NCI-H526 treated with DMSO at 0.1 percent for 48 hours (cell line): ENCODE data around the gene RPP25L.
"Not testable (repeated sequence)": the region's sequence is repeated elsewhere in the genome, so short reads cannot be mapped to it uniquely, and the experiment has no call there.

ENCODE experiments used
- DNase-seq: peaks from one replicate; lab custom pipeline; 2025; lab: John Stamatoyannopoulos, UW

The RPP25L gene

GRCh38 chr9:34611811-34612787, at the start of gene RPP25L:
Gene RPP25L (minus strand): TSS chr9:34612097. CDS start chr9:34611296, 801 bp downstream.
- DNase-seq = peak; percentile 38

GRCh38 chr9:34659592-34660253, 47.8 kb upstream of the RPP25L start:
- DNase-seq = no peak

- DNase-seq = no peak
Measured at GRCh38 chr9:34658461-34658860, 46.6 kb upstream of the RPP25L start.

DNA sequence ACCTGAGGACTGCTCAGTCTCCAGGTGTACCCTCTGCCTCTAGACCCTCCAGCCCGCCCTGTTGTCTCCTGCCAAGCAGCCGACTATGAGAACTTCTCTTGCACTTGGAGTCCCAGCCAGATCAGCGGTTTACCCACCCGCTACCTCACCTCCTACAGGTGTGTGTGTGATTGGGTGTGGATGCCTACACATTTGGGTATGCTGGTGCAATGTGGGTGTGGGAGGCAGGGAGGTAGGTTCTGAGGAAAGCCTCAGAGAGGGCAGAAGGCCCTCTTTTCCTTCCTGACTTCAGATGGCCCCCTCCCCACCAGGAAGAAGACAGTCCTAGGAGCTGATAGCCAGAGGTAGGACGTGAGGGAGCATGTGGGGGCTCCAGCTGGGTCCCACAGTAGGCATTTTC, 45.1 kb upstream of the RPP25L start:
- DNase-seq = no peak

DNA sequence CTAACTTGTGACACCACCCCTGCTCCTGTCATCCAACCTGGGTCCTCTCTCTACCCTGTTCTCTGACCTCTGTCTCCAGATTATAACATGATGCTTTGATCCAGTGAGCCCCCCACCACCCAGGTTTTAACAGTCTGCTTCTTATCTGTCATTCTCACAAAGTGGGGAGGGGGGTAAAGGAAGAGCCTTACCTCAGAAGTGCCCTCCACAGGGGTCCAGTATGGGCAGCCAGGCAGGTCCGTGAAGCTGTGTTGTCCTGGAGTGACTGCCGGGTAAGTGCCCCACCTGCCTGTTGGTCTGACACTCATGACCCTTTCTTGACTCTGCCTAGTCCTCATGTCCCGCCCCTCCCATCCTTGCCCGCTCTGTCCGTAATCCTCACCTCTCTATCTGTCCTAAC, 43.5 kb upstream of the RPP25L start:
- DNase-seq = no peak

DNA sequence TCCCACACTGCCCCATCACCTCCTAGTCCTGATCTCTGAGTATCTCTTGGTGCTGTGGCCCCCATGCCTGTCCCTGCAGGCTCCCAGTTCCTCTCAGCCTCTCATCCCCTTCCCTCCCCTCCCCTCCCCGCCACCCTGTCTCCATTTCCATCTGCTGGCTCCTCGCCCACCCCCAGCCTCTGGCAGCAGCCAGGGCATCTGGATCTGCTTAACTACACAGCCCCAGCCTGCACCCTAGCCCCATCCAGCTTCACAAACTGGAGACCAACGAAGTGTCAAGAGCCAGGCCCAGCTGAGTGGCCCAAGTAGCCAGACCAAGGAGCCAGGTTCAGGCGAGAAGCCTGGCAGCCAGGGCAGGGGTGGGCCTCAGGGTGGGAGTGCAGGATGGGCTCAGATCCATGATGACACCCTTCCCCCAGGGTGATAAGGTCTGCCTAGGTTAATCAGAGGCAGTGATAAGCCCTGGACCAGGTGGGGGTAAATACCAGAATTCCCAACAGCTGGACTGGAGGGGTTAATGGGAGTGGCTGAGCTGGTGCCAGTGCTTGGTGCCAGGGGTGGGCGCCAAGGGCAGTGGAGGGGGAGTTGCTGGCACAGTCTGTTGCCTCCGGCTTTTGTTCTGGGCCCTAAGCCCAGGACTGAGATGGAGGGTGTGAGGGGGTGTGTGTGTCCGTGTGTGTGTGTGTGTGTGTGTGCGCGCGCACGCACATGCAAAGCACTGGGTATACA, 42.6 kb upstream of the RPP25L start:
- DNase-seq = no peak

DNA sequence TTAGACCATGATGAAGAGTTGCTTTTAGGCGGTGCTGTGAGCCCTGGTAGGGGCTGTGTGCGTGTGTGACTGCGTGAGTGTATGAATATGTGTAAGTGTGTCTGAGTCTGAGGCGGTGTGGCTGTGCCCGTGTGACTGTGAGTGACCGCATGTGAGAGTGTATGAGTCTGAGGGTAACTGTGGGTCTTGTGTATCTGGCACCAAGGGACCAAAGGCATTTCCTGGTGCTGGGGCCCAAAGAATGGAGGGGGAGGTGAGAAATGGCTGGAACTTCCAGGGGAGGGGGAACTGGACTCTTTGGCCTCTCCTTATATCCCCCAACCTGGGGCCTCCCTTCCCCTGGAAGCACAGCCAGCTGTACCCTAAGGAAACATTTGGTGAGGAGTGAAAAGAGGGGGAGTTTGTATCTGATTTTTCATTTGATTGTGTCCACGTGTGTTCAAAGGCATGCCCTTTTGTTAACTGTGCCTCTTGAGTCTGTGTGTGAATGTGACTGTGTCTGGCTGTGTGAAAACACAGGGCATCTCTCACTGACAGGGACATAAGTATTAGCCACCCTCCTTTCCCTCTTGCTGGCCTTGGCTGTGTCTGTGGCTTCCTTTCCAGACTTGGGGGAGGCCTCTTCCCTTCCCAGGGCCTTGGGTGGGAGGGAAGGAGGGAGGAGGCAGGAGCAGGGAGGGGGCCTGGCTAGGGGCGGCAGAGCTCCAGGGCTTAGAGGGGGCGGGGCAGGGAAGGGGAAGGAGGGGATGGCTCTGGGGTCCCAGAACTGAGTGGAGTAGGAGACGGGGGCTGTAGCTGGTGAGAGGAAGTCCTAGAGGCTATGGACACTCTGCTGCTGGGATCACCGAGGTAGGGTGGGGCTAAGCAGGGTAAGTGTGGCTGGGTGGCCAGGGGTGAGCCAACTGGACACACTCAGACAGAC, 41.5 kb upstream of the RPP25L start:
- no peak for DNase-seq

DNA sequence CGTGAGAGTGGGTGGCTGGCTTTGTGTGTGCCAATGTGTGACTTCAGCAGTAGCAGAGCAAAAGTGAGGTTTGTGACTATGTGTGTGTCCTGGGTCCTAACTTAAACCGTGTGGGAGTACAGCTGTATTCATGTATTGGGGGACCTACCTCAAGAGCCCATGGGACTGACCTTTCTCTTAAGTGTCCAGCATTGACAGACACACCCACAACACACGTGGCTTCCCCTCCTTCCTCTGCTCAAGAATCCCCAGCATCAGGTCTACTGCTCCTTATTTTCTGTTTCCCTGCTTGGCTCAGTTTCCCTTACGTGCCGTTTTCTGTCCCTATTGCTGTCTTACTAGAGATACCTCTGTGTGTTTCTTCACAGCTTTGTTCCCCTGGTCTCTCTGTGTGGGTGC, 40.7 kb upstream of the RPP25L start:
- DNase-seq = no peak

GRCh38 chr9:34651876-34652601, 40.1 kb upstream of the RPP25L start, which contains the start of gene IL11RA:
Gene IL11RA (plus strand): TSS chr9:34652185. CDS start chr9:34655218, 3,033 bp downstream.
- no peak for DNase-seq

DNA sequence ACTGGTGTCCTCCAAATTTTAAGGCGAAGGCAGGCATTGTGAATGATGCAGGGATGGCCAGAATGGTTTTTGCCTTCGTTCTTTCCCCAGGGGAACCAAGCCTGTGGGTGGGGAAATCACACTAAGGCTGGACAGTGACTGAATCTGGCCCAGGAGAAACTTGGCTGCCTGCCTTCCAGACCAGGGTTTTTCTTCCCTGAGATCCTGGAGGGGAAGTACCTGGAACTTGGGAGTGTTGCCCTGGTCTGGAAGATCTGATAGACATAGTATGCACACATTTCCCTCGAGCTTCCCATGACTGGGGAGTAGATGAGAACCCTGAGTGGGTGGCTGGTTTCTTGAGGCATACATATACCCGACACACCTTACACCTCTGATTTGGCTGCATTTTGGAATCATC, 39.4 kb upstream of the RPP25L start:
- no peak for DNase-seq

- no peak for DNase-seq
Measured at GRCh38 chr9:34650816-34651215, 38.9 kb upstream of the RPP25L start.

DNA sequence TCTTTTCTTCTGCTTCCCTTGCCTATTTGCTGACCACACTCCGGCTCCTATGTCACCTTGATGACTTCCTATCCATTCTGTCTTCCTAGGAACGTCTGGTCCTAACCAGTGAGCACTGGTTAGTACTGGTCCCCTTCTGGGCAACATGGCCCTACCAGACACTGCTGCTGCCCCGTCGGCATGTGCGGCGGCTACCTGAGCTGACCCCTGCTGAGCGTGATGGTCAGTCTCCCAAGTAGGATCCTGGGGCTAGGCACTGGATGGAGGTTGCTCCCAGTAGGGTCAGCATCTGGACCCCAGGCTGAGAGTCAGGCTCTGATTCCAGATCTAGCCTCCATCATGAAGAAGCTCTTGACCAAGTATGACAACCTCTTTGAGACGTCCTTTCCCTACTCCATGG, 36.8 kb upstream of the RPP25L start:
- DNase-seq = no peak

GRCh38 chr9:34647651-34648050, 35.8 kb upstream of the RPP25L start:
- no peak for DNase-seq

- DNase-seq = no peak
Measured at GRCh38 chr9:34647084-34647403, 35.1 kb upstream of the RPP25L start.

DNA sequence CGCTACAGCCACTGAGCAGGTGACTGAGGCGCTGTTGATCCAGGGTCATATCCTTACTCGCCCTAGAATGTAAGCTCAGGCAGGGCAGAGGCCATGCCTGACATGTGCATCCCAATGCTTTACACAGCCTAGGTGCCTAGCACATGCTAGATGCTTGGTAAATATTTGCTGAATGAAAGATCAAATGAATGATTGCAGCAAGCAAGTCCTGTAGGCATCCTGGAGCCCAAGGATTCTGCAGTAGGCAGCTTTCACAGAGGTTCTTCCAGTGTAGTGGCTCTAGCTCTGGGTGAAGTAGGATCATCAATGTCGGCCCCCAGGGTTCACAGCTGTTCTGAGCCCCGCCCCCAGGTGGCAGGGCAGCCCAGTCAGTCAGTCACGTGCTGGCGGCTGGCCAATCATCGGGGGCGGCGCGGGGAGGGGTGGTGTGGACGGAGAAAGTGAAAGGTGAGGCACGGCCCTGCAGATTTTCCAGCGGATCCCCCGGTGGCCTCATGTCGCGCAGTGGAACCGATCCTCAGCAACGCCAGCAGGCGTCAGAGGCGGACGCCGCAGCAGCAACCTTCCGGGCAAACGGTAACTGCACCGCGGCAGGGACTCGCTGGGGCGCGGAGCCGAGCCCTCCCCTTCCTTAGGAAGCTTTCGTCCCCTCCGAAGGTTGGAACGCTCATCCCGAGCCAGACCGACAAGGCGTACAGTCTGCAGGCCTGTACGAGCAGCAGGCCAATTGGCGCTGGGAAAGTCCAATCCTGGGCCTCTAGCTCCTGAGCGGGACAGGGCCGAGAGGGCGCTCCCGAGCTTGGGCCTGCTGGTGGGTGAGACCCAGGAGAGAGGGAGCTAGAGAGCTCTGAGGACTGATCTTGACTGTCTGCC, 34.5 kb upstream of the RPP25L start, which contains the start of gene GALT:
Gene GALT, plus strand, starts transcription at position 465 of the 873 bp plus-strand sequence. Its CDS starts 30 bp downstream, at position 495.
- peak; percentile 80 for DNase-seq

DNA sequence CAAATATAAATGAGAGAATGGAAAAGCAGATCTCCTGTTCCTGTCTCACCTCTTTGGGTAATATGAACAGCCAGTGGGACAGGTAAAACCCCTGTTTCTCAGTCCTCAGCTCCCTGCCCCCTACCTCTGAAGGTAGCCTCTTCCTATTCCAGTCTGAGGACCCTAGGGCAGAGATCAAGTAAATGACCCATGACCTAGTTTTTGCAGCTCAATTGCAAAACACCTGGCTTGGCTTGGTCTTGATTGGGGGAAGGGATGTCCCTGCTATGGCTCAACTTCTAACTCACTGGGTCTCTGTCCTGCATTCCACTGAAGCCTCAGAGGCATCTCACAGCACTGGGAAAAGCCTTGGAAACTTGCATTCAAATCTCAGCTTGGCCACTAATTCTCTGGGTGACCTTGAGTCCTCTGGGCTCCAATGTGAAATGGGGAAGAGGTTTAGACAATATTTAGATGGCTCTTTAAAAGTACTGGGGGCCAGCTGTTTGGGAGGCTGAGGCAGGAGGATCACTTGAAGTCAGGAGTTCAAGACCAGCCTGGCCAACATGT, 32.9 kb upstream of the RPP25L start:
- no peak for DNase-seq

DNA sequence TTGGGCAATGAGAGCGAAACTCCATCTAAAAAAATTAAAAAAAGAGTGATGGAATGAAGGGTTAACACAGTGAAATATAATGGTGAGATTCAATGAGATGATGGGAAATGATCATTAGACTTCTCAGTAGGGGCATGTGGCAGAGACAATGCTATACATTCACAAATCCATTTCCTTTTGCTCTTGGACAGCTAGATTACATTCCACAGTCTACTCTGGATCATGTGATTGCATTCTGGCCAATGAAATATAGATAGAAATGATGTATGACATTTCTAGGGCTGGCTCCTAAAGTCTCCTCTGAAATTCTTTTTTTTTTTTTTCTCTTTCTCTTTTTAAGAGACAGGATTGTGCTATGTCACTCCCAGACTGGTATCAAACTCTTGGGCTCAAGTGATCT, 30.8 kb upstream of the RPP25L start:
- no peak for DNase-seq

GRCh38 chr9:34639322-34639721, 27.4 kb upstream of the RPP25L start:
- DNase-seq = not testable (repeated sequence)

DNA sequence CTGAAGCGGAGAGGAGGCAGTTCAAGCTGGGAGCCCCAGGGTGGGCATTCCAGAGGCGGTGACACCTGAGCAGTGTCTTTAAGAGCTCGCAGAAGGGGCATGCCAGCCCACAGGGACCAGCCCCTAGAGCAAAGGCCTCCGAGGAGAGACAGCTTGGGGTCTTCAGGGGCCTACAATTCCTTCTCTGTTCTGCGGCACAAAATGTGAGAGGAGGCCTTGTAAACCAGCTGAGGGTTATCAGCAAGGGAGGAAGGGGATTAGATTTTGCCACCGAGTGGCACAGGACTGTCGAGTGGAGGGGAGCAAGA, 26.2 kb upstream of the RPP25L start:
- DNase-seq = no peak
